HEK293T (cell line): ENCODE measurements around the gene IRS2.

Experiments
- BHLHE40 ChIP-seq: fragments of 450-650 bp; IDR thresholded peaks from 2 replicates; pipeline ENCODE4 v1.6.1; 2016; ENCODE audit warnings: mild to moderate bottlenecking, moderate library complexity, borderline replicate concordance
- FOXM1 ChIP-seq: fragments of 450-650 bp; IDR thresholded peaks from 2 replicates; pipeline ENCODE4 v1.6.1; 2017; ENCODE audit warnings: mild to moderate bottlenecking, borderline replicate concordance
- L3MBTL2 ChIP-seq: fragments of 450-650 bp; conservative IDR thresholded peaks from 2 replicates; pipeline ENCODE4 v1.6.1; 2016; ENCODE audit warnings: mild to moderate bottlenecking
- LEF1 ChIP-seq: fragments of 450-650 bp; IDR thresholded peaks from 2 replicates; pipeline ENCODE4 v1.6.1; 2017; ENCODE audit warnings: mild to moderate bottlenecking, borderline replicate concordance
- SP1 ChIP-seq: fragments of 450-650 bp; IDR thresholded peaks from 2 replicates; pipeline ENCODE4 v1.6.1; 2017
- TARDBP ChIP-seq: fragments of 450-650 bp; IDR thresholded peaks from 2 replicates; pipeline ENCODE4 v1.6.1; 2016

DNA sequence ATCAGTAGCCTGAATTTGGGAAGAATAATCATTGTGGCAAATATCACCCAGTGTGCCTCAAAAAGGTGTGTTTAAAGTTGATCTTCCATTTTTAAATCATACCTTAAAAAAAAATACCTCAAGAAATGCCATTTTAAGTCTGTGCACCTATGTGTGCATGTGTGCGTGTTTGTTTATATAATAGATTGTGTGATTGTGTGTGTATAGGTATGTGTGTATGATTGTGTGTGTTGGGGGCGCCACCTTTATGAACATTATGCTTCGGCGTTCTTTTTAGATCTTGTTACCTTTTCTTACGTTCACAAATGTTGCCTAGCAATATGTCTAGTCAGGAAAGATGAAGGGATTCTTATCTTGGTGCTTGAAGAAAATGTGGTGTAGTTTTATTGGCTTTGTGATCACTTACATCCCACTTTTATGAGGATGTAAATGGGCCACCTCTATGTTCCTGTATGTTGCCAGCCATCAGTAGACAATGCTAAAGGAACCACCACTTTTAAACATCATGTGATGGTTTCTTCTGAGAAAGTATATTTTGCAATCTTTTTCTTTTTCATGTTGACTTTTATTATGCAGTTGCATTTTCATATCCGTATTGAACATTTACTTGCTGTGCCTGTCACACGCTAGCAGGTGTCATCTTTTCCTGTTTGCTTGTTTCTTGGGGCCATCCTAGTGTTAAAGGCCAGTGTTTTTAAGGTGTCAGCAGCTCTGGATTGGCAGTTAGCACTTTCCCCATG lies 2.2 kb upstream of the IRS2 start:
- TF ChIP-seq SP1, result no peak
- no peak for TF ChIP-seq L3MBTL2
- no peak for TF ChIP-seq TARDBP
- no peak for TF ChIP-seq LEF1
- TF ChIP-seq FOXM1, result no peak
- no peak for TF ChIP-seq BHLHE40
